ENCODE results near the gene PROS1.
"Not testable (repeated sequence)": the region's sequence is repeated elsewhere in the genome, so short reads cannot be mapped to it uniquely, and the experiment has no call there.

DNA sequence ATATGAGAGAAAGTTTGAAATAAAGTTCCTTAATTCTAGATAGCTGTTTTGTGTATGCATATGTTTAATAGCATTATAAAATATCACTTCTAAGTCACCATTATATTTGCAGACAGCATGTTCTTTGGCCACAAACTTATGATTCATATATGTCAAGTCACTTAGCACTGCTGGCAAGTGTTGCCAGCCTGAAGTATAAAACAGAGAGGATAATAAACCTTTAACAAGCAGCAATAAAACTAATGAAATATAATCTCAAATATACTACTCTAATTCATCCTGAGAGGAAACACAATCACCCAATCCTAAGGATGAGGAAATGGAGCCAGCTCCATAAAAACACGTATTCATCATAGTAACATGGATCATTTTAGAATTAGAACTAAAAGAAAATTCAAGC is 134.5 kb downstream of the PROS1 start:
- TF ChIP-seq, protein P1, sequence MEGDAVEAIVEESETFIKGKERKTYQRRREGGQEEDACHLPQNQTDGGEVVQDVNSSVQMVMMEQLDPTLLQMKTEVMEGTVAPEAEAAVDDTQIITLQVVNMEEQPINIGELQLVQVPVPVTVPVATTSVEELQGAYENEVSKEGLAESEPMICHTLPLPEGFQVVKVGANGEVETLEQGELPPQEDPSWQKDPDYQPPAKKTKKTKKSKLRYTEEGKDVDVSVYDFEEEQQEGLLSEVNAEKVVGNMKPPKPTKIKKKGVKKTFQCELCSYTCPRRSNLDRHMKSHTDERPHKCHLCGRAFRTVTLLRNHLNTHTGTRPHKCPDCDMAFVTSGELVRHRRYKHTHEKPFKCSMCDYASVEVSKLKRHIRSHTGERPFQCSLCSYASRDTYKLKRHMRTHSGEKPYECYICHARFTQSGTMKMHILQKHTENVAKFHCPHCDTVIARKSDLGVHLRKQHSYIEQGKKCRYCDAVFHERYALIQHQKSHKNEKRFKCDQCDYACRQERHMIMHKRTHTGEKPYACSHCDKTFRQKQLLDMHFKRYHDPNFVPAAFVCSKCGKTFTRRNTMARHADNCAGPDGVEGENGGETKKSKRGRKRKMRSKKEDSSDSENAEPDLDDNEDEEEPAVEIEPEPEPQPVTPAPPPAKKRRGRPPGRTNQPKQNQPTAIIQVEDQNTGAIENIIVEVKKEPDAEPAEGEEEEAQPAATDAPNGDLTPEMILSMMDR (optimal IDR thresholded peaks at IDR 0.05 in 1 of 3, IDR thresholded peaks at IDR 0.05 in 1 of 3, conservative IDR thresholded peaks at IDR 0.05 in 1 of 3; ENCODE audit: extremely low read depth in 1 of 3, insufficient read depth in 2 of 3, low read length in 3 of 3), result not testable (repeated sequence)
- TF ChIP-seq EZH2 (IDR thresholded peaks at IDR 0.05; ENCODE audit: low read length), result not testable (repeated sequence)
